NOMO-1 treated with DMSO at 0.1 percent for 48 hours (cell line): ENCODE results near the gene ZNF416.
A peak's percentile ranks its signal among the peaks of the same experiment; 100 is the strongest.

ENCODE experiments used
- DNase-seq: peaks from one replicate; lab custom pipeline; 2025; ENCODE audit not compliant: unreplicated experiment; lab: John Stamatoyannopoulos, UW

The ZNF416 gene

GRCh38 chr19:57559404-57560025 is 19.2 kb downstream of the ZNF416 start, which contains the start of gene ZNF550:
TSS of gene ZNF550 (minus strand) at chr19:57559863. CDS start at chr19:57559682, 181 bp downstream.
- peak; percentile 77 for DNase-seq

GRCh38 chr19:57559008-57559403 is 19.7 kb downstream of the ZNF416 start:
- DNase-seq: peak; percentile 38

GRCh38 chr19:57558525-57558924 is 20.2 kb downstream of the ZNF416 start:
- no peak for DNase-seq

GRCh38 chr19:57557659-57558058 is 21.1 kb downstream of the ZNF416 start:
- DNase-seq: no peak

- no peak for DNase-seq
These were observed 26.3 kb downstream of the ZNF416 start for GRCh38 chr19:57552432-57552831.

GRCh38 chr19:57546513-57546912 is 32.2 kb downstream of the ZNF416 start:
- DNase-seq: no peak

GRCh38 chr19:57537953-57538547 is 40.7 kb downstream of the ZNF416 start:
- no peak for DNase-seq

- DNase-seq: peak; percentile 65
These were observed 51.4 kb downstream of the ZNF416 start, which contains the start of gene ZNF549 for GRCh38 chr19:57527136-57527881. TSS of gene ZNF549 (plus strand) at chr19:57527356. CDS start at chr19:57527574, 218 bp downstream.
